Uterus (tissue), 4 donors: ENCODE data around the gene FBXO46. TPM values are rescaled to one million over a fixed set of nuclear protein-coding genes. Genes with fewer than 3 reads are reported as not detected.

Experiments
- DNase-seq, 2 donors: peaks; one replicate each; pipeline ENCODE4 v3.0.0-alpha.2; 2019 to 2020
- H3K27ac ChIP-seq, 2 donors: fragments of 200-600 bp; sonication (generic); 1 replicate in 1 of 2; 2 replicates in 1 of 2; pipeline ENCODE4 v1.5.1; 2016 to 2018
- H3K27me3 ChIP-seq, 2 donors: fragments of 200-600 bp; sonication (generic); one replicate each; pipeline ENCODE4 v1.5.1; 2018 to 2019; ENCODE audit warnings: control low read depth in 1 of 2
- H3K36me3 ChIP-seq, 2 donors: fragments of 200-600 bp; sonication (generic); one replicate each; pipeline ENCODE4 v1.5.1; 2019; ENCODE audit warnings: control low read depth in 1 of 2
- H3K4me1 ChIP-seq, 2 donors: fragments of 200-600 bp; sonication (generic); one replicate each; pipeline ENCODE4 v1.5.1; 2018 to 2019; ENCODE audit warnings: control low read depth in 1 of 2
- H3K4me3 ChIP-seq, 2 donors: fragments of 200-600 bp; sonication (generic); 1 replicate in 1 of 2; 2 replicates in 1 of 2; pipeline ENCODE4 v1.5.1; 2018 to 2019; ENCODE audit warnings: mild to moderate bottlenecking in 1 of 2
- H3K9me3 ChIP-seq, 2 donors: fragments of 200-600 bp; sonication (generic); one replicate each; pipeline ENCODE4 v1.5.1; 2019; ENCODE audit warnings: control low read depth in 1 of 2
- CTCF ChIP-seq, 4 experiments: fragments of 200-600 bp in 2 of 4; fragments of 450-650 bp in 2 of 4; sonication (generic) in 2 of 4; IDR thresholded peaks; one replicate each; pipeline ENCODE4 v1.5.1; 2016 to 2019; ENCODE audit warnings: antibody characterized with exemption in 4 of 4, mild to moderate bottlenecking in 2 of 4, moderate library complexity in 1 of 4
- POLR2A ChIP-seq, 2 donors: fragments of 450-650 bp; IDR thresholded peaks; one replicate each; pipeline ENCODE4 v1.6.1; 2016; ENCODE audit warnings: antibody characterized with exemption in 2 of 2, mild to moderate bottlenecking in 1 of 2, moderate library complexity in 1 of 2
- intact Hi-C: fragments of 100-400 bp; cut with DNase I; formaldehyde crosslinking; loops from one replicate; pipeline ENCODE4 v1.15.1; 2023; ENCODE audit warnings: low total_unique reads
- total RNA-seq, 4 donors: library from RNA; depleted of rRNA in 3 of 4; stranded (reverse); fragments of >200 nt in 3 of 4; gene quantifications; one replicate each; pipeline versions ENCODE4 v1.1.0 to v1.2.4, GENCODE V29; 2014 to 2023
- donor health status: DM: yes; HTN: yes; CAD: no.

FBXO46 gene
- total RNA-seq, 4 donors from 2014 or later = 7.0 to 36.1 (median 15.2) TPM

- TF ChIP-seq CTCF (IDR thresholded peaks at IDR 0.05) (no peak), POLR2A (IDR thresholded peaks at IDR 0.05) (no peak)
- peak; percentile 48 to 53 for DNase-seq
- intact Hi-C loops = no loop called here
- Histone ChIP-seq H3K4me3 (peak overlapping the region in 1 of 2 donors; percentile 55), H3K9me3 (no peaks in the 10 kb centered on the region), H3K4me1 (peaks cover 0 to 7% of the 10 kb centered on the region in 2 donors), H3K27me3 (no peaks in the 10 kb centered on the region), H3K27ac (peak overlapping the region; percentile 90 to 92), H3K36me3 (no peaks in the 10 kb centered on the region)
Observed at GRCh38 chr19:45771311-45771933, 40.7 kb upstream of the FBXO46 start.

DNA sequence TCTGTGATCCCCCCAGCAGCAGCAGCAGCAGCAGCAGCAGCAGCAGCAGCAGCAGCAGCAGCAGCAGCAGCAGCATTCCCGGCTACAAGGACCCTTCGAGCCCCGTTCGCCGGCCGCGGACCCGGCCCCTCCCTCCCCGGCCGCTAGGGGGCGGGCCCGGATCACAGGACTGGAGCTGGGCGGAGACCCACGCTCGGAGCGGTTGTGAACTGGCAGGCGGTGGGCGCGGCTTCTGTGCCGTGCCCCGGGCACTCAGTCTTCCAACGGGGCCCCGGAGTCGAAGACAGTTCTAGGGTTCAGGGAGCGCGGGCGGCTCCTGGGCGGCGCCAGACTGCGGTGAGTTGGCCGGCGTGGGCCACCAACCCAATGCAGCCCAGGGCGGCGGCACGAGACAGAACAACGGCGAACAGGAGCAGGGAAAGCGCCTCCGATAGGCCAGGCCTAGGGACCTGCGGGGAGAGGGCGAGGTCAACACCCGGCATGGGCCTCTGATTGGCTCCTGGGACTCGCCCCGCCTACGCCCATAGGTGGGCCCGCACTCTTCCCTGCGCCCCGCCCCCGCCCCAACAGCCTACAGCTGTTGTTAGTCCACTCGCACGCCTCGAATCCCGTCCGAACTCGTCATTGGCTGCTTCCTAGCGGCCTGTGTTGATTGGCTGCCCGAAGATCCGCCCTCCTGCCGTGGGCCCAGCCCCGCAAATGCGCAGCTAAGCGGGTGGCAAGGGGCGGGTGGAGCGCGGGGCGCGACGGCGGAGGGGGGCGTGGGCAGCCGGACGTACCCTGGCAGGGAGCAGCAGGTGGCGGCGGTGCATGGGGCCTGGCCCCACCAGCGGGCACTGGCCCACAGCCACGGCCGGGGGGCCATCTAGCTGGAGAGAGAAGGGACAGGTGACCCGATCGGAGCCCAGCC is 39.8 kb upstream of the FBXO46 start:
- no peaks in the 10 kb centered on the region for H3K36me3 ChIP-seq
- TF ChIP-seq CTCF (IDR thresholded peaks at IDR 0.05) = peak; percentile 93 to 99 (median 94)
- TF ChIP-seq POLR2A (IDR thresholded peaks at IDR 0.05) = peak; percentile 54 to 61
- H3K27me3 ChIP-seq = no peaks in the 10 kb centered on the region
- peaks cover 3 to 16% of the 10 kb centered on the region in 2 donors for H3K4me1 ChIP-seq
- H3K4me3 ChIP-seq = peak overlapping the region; percentile 47 to 55
- intact Hi-C loops = no loop called here
- H3K9me3 ChIP-seq = no peaks in the 10 kb centered on the region
- H3K27ac ChIP-seq = peak overlapping the region; percentile 90 to 92
- peak; percentile 96 to 98 for DNase-seq

DNA sequence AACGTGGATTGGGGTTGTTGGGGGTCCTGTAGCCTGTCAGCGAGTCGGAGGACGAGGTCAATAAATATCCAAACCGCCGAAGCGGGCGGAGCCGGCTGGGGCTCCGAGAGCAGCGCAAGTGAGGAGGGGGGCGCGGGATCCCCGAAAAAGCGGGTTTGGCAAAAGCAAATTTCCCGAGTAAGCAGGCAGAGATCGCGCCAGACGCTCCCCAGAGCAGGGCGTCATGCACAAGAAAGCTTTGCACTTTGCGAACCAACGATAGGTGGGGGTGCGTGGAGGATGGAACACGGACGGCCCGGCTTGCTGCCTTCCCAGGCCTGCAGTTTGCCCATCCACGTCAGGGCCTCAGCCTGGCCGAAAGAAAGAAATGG is 39.1 kb upstream of the FBXO46 start:
- no peaks in the 10 kb centered on the region for H3K27me3 ChIP-seq
- H3K4me3 ChIP-seq = peak overlapping the region; percentile 47 to 55
- H3K9me3 ChIP-seq = no peaks in the 10 kb centered on the region
- TF ChIP-seq POLR2A (IDR thresholded peaks at IDR 0.05) (no peak), CTCF (IDR thresholded peaks at IDR 0.05) (no peak)
- peak overlapping the region; percentile 90 to 92 for H3K27ac ChIP-seq
- no peaks in the 10 kb centered on the region for H3K36me3 ChIP-seq
- peaks cover 6 to 22% of the 10 kb centered on the region in 2 donors for H3K4me1 ChIP-seq
- DNase-seq = peak; percentile 72
- intact Hi-C loops = no loop called here

GRCh38 chr19:45768984-45769782 is 38.5 kb upstream of the FBXO46 start, which contains the start of gene SIX5:
Gene SIX5 (minus strand): TSS chr19:45769252. CDS start chr19:45768844, 408 bp downstream.
- DNase-seq = peak; percentile 98 to 99
- Histone ChIP-seq H3K4me3 (peak within 1 kb of the TSS; percentile 47 to 94), H3K9me3 (no peaks in the 10 kb centered on the region), H3K27ac (peak within 1 kb of the TSS; percentile 90 to 92), H3K4me1 (peaks cover 6 to 28% of the 10 kb centered on the region in 2 donors), H3K36me3 (no peaks in the 10 kb centered on the region), H3K27me3 (no peaks in the 10 kb centered on the region)
- intact Hi-C loops = no loop called here
- peak in 1 of 4 experiments; percentile 45 for TF ChIP-seq CTCF (IDR thresholded peaks at IDR 0.05)
- TF ChIP-seq POLR2A (IDR thresholded peaks at IDR 0.05) = peak; percentile 87 to 93
